Sigmoid colon (tissue), 7 donors: ENCODE measurements around the gene ZNF322. TPM values are rescaled to one million over a fixed set of nuclear protein-coding genes. Genes with fewer than 3 reads are reported as not detected.

Source experiments
- DNase-seq: peaks from one replicate; pipeline ENCODE4 v3.0.0-alpha.2; 2019
- H3K27ac ChIP-seq, 4 donors: fragments of 200-600 bp; sonication (generic); one replicate each; pipeline ENCODE4 v1.5.1; 2016 to 2019; ENCODE audit warnings: mild to moderate bottlenecking in 1 of 4
- H3K27me3 ChIP-seq, 3 donors: fragments of 200-600 bp; sonication (generic); one replicate each; pipeline ENCODE4 v1.5.1; 2019; ENCODE audit warnings: mild to moderate bottlenecking in 1 of 3
- H3K36me3 ChIP-seq, 4 donors: fragments of 200-600 bp; sonication (generic); one replicate each; pipeline ENCODE4 v1.5.1; 2016 to 2019
- H3K4me1 ChIP-seq, 4 donors: fragments of 200-600 bp; sonication (generic); one replicate each; pipeline ENCODE4 v1.5.1; 2017 to 2019
- H3K4me3 ChIP-seq, 4 donors: fragments of 200-600 bp; sonication (generic); one replicate each; pipeline ENCODE4 v1.5.1; 2017 to 2019; ENCODE audit warnings: mild to moderate bottlenecking in 2 of 4, moderate library complexity in 1 of 4
- H3K9me3 ChIP-seq, 4 donors: fragments of 200-600 bp in 3 of 4; sonication (generic) in 3 of 4; one replicate each; pipeline versions ENCODE4 v1.5.1 to v1.6.1; 2013 to 2019
- CTCF ChIP-seq, 4 experiments: fragments of 450-650 bp in 3 of 4; fragments of 200-600 bp in 1 of 4; IDR thresholded peaks; one replicate each; pipeline ENCODE4 v1.5.1; 2016 to 2019; ENCODE audit warnings: antibody characterized with exemption in 4 of 4, mild to moderate bottlenecking in 3 of 4, moderate library complexity in 2 of 4
- EP300 ChIP-seq, 4 donors: sonication (generic); formaldehyde crosslinking; IDR thresholded peaks; one replicate each; pipeline ENCODE4 v1.6.1; 2017; ENCODE audit warnings: antibody characterized with exemption in 4 of 4
- POLR2A ChIP-seq, 2 donors: fragments of 450-650 bp; IDR thresholded peaks; one replicate each; pipeline ENCODE4 v1.6.1; 2016; ENCODE audit warnings: antibody characterized with exemption in 2 of 2, mild to moderate bottlenecking in 2 of 2, moderate library complexity in 2 of 2
- POLR2AphosphoS5 ChIP-seq, 4 donors: sonication (generic); formaldehyde crosslinking; IDR thresholded peaks; one replicate each; pipeline ENCODE4 v1.6.1; 2017; ENCODE audit warnings: antibody characterized with exemption in 4 of 4
- WGBS, 2 donors: extraction: QIAGEN DNeasy Blood & Tissue Kit; methylation state at CpG; one replicate each; pipeline ENCODE4 v1.1.7; 2013; 5-methylcytosine and 5-hydroxymethylcytosine counted together
- intact Hi-C: fragments of 100-400 bp; cut with DNase I; formaldehyde crosslinking; loops from one replicate; pipeline ENCODE4 v1.15.1; 2023
- polyA plus RNA-seq, 3 donors: library from polyadenylated mRNA; stranded (reverse); fragments of 200-250 nt; gene quantifications; one replicate each; pipeline ENCODE4 v1.2.3, GENCODE V29; 2013
- total RNA-seq, 4 donors: library from RNA; depleted of rRNA; stranded (reverse); fragments of >200 nt; gene quantifications; one replicate each; pipeline ENCODE4 v1.1.0, GENCODE V29; 2016
- donor health status: healthy with polysubstance abuse.
- donor health status: Bipolar disorder and iron deficiency.
- donor health status: healthy.

ZNF322 gene
- total and polyA plus RNA-seq, 7 donors, result 6.5 to 21.8 (median 15.6) TPM

DNA sequence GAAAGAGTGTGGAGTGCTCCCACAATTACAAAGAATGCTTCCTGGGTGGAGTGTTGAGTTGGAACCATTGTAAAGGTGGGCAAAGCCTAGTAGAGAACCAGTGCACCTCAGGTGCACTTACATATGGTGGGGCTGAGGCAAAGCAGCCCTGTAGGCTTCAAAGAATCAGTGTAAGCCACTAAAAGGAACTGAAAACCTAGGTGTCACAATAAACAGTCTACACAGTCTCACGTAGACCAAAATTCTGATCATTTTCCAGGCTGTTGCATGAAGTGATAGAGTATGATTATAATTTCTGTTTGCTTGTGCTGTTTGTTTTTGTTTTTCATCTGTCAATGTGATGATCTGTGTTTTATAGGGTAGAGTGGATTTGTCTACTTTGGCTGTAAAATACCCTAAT, 60.0 kb downstream of the ZNF322 start:
- peaks cover 0 to 24% (median 9%) of the 10 kb centered on the region in 4 donors for H3K36me3 ChIP-seq
- no peak overlapping the region for H3K27ac ChIP-seq
- WGBS, 2 donors, result 83 to 87% methylated on average over 1 of the region's 1 CpG
- intact Hi-C loops, result loop anchor here (5.0 kb wide), 3 partner anchors 62 to 1208 kb away; partner anchors contain the start of gene HMGN4
- TF ChIP-seq CTCF (IDR thresholded peaks at IDR 0.05) (no peak), POLR2AphosphoS5 (IDR thresholded peaks at IDR 0.05) (no peak), EP300 (IDR thresholded peaks at IDR 0.05) (no peak), POLR2A (IDR thresholded peaks at IDR 0.05) (no peak)
- peaks cover 0 to 25% (median 13%) of the 10 kb centered on the region in 4 donors for H3K4me1 ChIP-seq
- no peaks in the 10 kb centered on the region for H3K9me3 ChIP-seq
- H3K4me3 ChIP-seq, result no peak overlapping the region
- H3K27me3 ChIP-seq, result peaks cover 0 to 3% (median 0%) of the 10 kb centered on the region in 3 donors
- DNase-seq, result no peak

- Histone ChIP-seq H3K27ac (no peak overlapping the region), H3K9me3 (no peaks in the 10 kb centered on the region), H3K27me3 (peaks cover 0 to 7% (median 2%) of the 10 kb centered on the region in 3 donors), H3K36me3 (peaks cover 0 to 24% (median 9%) of the 10 kb centered on the region in 4 donors), H3K4me1 (peaks cover 0 to 25% (median 13%) of the 10 kb centered on the region in 4 donors), H3K4me3 (no peak overlapping the region)
- intact Hi-C loops, result loop anchor here (5.0 kb wide), 3 partner anchors 62 to 1208 kb away; partner anchors contain the start of gene HMGN4
- no peak for DNase-seq
- TF ChIP-seq CTCF (IDR thresholded peaks at IDR 0.05), result no peak
- no peak for TF ChIP-seq EP300 (IDR thresholded peaks at IDR 0.05)
- TF ChIP-seq POLR2A (IDR thresholded peaks at IDR 0.05), result no peak
- no peak for TF ChIP-seq POLR2AphosphoS5 (IDR thresholded peaks at IDR 0.05)
- 49 to 87% methylated on average over 1 of the region's 1 CpG for WGBS, 2 donors
Measured at GRCh38 chr6:26599134-26599533, 60.4 kb downstream of the ZNF322 start.

GRCh38 chr6:26598267-26598666, 61.3 kb downstream of the ZNF322 start:
- DNase-seq, result no peak
- Histone ChIP-seq H3K4me3 (no peak overlapping the region), H3K9me3 (no peaks in the 10 kb centered on the region), H3K27ac (no peak overlapping the region), H3K36me3 (peaks cover 0 to 24% (median 9%) of the 10 kb centered on the region in 4 donors), H3K27me3 (peaks cover 4 to 16% (median 11%) of the 10 kb centered on the region in 3 donors), H3K4me1 (peaks cover 0 to 25% (median 13%) of the 10 kb centered on the region in 4 donors)
- TF ChIP-seq CTCF (IDR thresholded peaks at IDR 0.05) (no peak), POLR2AphosphoS5 (IDR thresholded peaks at IDR 0.05) (no peak), POLR2A (IDR thresholded peaks at IDR 0.05) (no peak)
- intact Hi-C loops, result loop anchor here (5.0 kb wide), 3 partner anchors 61 to 1209 kb away; partner anchors contain the start of gene HMGN4
- 93 to 95% methylated on average over 22 of the region's 22 CpGs for WGBS, 2 donors

- Histone ChIP-seq H3K27me3 (peaks cover 4 to 21% (median 15%) of the 10 kb centered on the region in 3 donors), H3K4me3 (peak overlapping the region; percentile 51 to 93 (median 84)), H3K27ac (peak overlapping the region in 3 of 4 donors; percentile 84 to 93 (median 89)), H3K36me3 (peaks cover 0 to 24% (median 9%) of the 10 kb centered on the region in 4 donors), H3K4me1 (peaks cover 0 to 25% (median 13%) of the 10 kb centered on the region in 4 donors), H3K9me3 (no peaks in the 10 kb centered on the region)
- DNase-seq, result no peak
- TF ChIP-seq POLR2AphosphoS5 (IDR thresholded peaks at IDR 0.05), result no peak
- no peak for TF ChIP-seq POLR2A (IDR thresholded peaks at IDR 0.05)
- no peak for TF ChIP-seq CTCF (IDR thresholded peaks at IDR 0.05)
- no peak for TF ChIP-seq EP300 (IDR thresholded peaks at IDR 0.05)
- intact Hi-C loops, result loop anchor here (2.0 to 5.0 kb wide), 4 partner anchors 61 to 1209 kb away; partner anchors contain the start of genes HMGN4 and ZNF322
- 71 to 78% methylated on average over 21 of the region's 21 CpGs for WGBS, 2 donors
Measured at GRCh38 chr6:26597821-26598220, 61.7 kb downstream of the ZNF322 start.
